Sigmoid colon (tissue), 7 donors: ENCODE results near the gene PPM1L. TPM values are rescaled to one million over a fixed set of nuclear protein-coding genes. Genes with fewer than 3 reads are reported as not detected.

Experiments used
- DNase-seq: peaks from one replicate; pipeline ENCODE4 v3.0.0-alpha.2; 2019
- H3K27ac ChIP-seq, 4 donors: fragments of 200-600 bp; sonication (generic); one replicate each; pipeline ENCODE4 v1.5.1; 2016 to 2019; ENCODE audit warnings: mild to moderate bottlenecking in 1 of 4
- H3K27me3 ChIP-seq, 3 donors: fragments of 200-600 bp; sonication (generic); one replicate each; pipeline ENCODE4 v1.5.1; 2019; ENCODE audit warnings: mild to moderate bottlenecking in 1 of 3
- H3K36me3 ChIP-seq, 4 donors: fragments of 200-600 bp; sonication (generic); one replicate each; pipeline ENCODE4 v1.5.1; 2016 to 2019
- H3K4me1 ChIP-seq, 4 donors: fragments of 200-600 bp; sonication (generic); one replicate each; pipeline ENCODE4 v1.5.1; 2017 to 2019
- H3K4me3 ChIP-seq, 4 donors: fragments of 200-600 bp; sonication (generic); one replicate each; pipeline ENCODE4 v1.5.1; 2017 to 2019; ENCODE audit warnings: mild to moderate bottlenecking in 2 of 4, moderate library complexity in 1 of 4
- H3K9me3 ChIP-seq, 4 donors: fragments of 200-600 bp in 3 of 4; sonication (generic) in 3 of 4; one replicate each; pipeline versions ENCODE4 v1.5.1 to v1.6.1; 2013 to 2019
- EP300 ChIP-seq, 4 donors: sonication (generic); formaldehyde crosslinking; IDR thresholded peaks; one replicate each; pipeline ENCODE4 v1.6.1; 2017; ENCODE audit warnings: antibody characterized with exemption in 4 of 4
- POLR2A ChIP-seq, 2 donors: fragments of 450-650 bp; IDR thresholded peaks; one replicate each; pipeline ENCODE4 v1.6.1; 2016; ENCODE audit warnings: antibody characterized with exemption in 2 of 2, mild to moderate bottlenecking in 2 of 2, moderate library complexity in 2 of 2
- POLR2AphosphoS5 ChIP-seq, 4 donors: sonication (generic); formaldehyde crosslinking; IDR thresholded peaks; one replicate each; pipeline ENCODE4 v1.6.1; 2017; ENCODE audit warnings: antibody characterized with exemption in 4 of 4
- WGBS, 2 donors: extraction: QIAGEN DNeasy Blood & Tissue Kit; methylation state at CpG; one replicate each; pipeline ENCODE4 v1.1.7; 2013; 5-methylcytosine and 5-hydroxymethylcytosine counted together
- intact Hi-C: fragments of 100-400 bp; cut with DNase I; formaldehyde crosslinking; loops from one replicate; pipeline ENCODE4 v1.15.1; 2023
- polyA plus RNA-seq, 3 donors: library from polyadenylated mRNA; stranded (reverse); fragments of 200-250 nt; gene quantifications; one replicate each; pipeline ENCODE4 v1.2.3, GENCODE V29; 2013
- total RNA-seq, 4 donors: library from RNA; depleted of rRNA; stranded (reverse); fragments of >200 nt; gene quantifications; one replicate each; pipeline ENCODE4 v1.1.0, GENCODE V29; 2016
- TF ChIP-seq, protein P1 (sequence below), 4 experiments: fragments of 450-650 bp in 3 of 4; fragments of 200-600 bp in 1 of 4; IDR thresholded peaks; one replicate each; pipeline ENCODE4 v1.5.1; 2016 to 2019; ENCODE audit warnings: antibody characterized with exemption in 4 of 4, mild to moderate bottlenecking in 3 of 4, moderate library complexity in 2 of 4
- donor health status: healthy with polysubstance abuse.
- donor health status: Bipolar disorder and iron deficiency.
- donor health status: healthy.

PPM1L gene
- total and polyA plus RNA-seq, 7 donors = 1.2 to 50.2 (median 33.2) TPM

DNA sequence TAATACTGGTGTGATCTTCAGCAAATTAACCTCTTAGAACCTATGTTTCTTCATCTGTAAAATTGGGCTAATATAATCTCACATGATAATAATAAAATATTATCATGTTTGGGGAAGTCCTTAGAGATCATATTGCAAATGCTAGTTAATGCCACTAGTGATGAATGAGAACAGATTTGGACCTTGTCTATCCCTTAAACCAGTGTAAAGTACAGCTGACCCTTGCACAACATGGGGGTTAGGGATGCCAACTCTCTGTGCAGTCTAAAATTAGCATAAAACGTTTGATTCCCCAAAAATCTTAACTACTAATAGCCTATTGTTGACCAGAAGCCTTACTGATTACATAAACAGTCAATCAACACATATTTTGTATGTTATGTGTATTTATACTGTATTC is 207.9 kb downstream of the PPM1L start:
- Histone ChIP-seq H3K36me3 (no peaks in the 10 kb centered on the region), H3K9me3 (no peaks in the 10 kb centered on the region), H3K4me3 (no peak overlapping the region), H3K4me1 (peaks cover 0 to 5% (median 2%) of the 10 kb centered on the region in 4 donors), H3K27ac (no peak overlapping the region), H3K27me3 (no peaks in the 10 kb centered on the region)
- TF ChIP-seq POLR2A (IDR thresholded peaks at IDR 0.05) (no peak), POLR2AphosphoS5 (IDR thresholded peaks at IDR 0.05) (no peak), EP300 (IDR thresholded peaks at IDR 0.05) (no peak)
- TF ChIP-seq, protein P1, sequence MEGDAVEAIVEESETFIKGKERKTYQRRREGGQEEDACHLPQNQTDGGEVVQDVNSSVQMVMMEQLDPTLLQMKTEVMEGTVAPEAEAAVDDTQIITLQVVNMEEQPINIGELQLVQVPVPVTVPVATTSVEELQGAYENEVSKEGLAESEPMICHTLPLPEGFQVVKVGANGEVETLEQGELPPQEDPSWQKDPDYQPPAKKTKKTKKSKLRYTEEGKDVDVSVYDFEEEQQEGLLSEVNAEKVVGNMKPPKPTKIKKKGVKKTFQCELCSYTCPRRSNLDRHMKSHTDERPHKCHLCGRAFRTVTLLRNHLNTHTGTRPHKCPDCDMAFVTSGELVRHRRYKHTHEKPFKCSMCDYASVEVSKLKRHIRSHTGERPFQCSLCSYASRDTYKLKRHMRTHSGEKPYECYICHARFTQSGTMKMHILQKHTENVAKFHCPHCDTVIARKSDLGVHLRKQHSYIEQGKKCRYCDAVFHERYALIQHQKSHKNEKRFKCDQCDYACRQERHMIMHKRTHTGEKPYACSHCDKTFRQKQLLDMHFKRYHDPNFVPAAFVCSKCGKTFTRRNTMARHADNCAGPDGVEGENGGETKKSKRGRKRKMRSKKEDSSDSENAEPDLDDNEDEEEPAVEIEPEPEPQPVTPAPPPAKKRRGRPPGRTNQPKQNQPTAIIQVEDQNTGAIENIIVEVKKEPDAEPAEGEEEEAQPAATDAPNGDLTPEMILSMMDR (IDR thresholded peaks at IDR 0.05) = no peak
- WGBS, 2 donors = 29 to 41% methylated on average over 1 of the region's 1 CpG
- intact Hi-C loops = no loop called here
- DNase-seq = no peak

DNA sequence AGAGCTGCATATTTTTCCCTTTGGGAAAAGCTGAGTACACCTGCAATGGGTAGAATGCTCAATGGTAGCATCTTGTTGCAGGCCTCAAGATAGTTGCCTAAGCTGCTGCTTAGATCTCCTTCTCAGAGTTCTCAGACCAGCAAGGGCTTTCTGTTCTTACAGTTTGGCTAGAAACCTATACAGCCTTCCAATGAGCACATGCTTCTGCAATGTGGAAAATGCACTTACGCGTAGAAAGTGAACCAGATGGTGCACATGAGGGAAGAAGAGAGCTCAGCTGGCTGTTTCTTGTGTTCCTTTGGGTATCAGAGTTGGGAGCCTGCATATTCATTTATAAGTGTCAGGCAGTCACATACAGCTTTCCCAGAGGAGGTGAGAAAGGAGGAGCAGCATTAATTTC is 212.7 kb downstream of the PPM1L start:
- no peak overlapping the region for H3K4me3 ChIP-seq
- no peak overlapping the region for H3K27ac ChIP-seq
- H3K27me3 ChIP-seq = no peaks in the 10 kb centered on the region
- H3K36me3 ChIP-seq = no peaks in the 10 kb centered on the region
- intact Hi-C loops = no loop called here
- DNase-seq = no peak
- no peaks in the 10 kb centered on the region for H3K9me3 ChIP-seq
- 36% methylated on average over 2 of the region's 2 CpGs for WGBS, 2 donors
- H3K4me1 ChIP-seq = peaks cover 0 to 7% (median 3%) of the 10 kb centered on the region in 4 donors
- TF ChIP-seq, protein P1 (IDR thresholded peaks at IDR 0.05) = no peak
- TF ChIP-seq POLR2AphosphoS5 (IDR thresholded peaks at IDR 0.05) (no peak), EP300 (IDR thresholded peaks at IDR 0.05) (no peak), POLR2A (IDR thresholded peaks at IDR 0.05) (no peak)

DNA sequence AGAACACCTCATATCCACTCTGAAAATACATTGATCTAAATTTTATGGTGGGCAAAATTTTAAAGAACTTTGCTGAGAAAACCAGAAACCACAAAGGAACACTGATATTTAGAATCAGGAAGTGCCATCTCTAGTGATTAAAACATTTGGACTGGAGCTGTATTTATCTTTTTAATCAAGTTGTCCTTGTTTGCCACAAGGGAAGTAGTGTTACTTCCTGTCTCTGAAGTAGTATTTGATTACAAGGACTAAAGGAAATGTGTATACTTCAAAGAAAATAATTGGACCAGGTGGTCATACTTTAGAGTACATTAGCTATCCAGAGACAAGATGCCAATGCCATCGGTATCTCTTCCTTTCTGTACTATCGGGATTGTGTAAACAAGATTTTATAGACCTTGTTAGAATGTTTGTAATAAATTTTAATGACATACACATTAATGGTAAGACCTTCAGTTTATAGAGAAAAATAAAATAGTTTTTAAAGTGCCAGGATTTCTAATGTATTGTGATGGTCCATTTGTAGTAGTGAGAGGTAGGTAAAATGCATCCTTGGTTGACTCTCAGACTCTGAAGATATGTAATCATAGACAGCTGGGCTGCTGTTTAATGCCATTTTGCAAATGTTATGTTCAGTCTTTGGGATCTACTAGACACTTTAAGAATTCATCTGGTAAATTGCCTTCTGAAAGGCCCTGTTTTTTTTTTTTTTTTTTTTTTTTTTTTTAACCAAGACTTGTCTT is 217.2 kb downstream of the PPM1L start:
- TF ChIP-seq, protein P1 (IDR thresholded peaks at IDR 0.05) = no peak
- no peak for TF ChIP-seq EP300 (IDR thresholded peaks at IDR 0.05)
- TF ChIP-seq POLR2A (IDR thresholded peaks at IDR 0.05) = no peak
- no peak for TF ChIP-seq POLR2AphosphoS5 (IDR thresholded peaks at IDR 0.05)
- intact Hi-C loops = no loop called here

DNA sequence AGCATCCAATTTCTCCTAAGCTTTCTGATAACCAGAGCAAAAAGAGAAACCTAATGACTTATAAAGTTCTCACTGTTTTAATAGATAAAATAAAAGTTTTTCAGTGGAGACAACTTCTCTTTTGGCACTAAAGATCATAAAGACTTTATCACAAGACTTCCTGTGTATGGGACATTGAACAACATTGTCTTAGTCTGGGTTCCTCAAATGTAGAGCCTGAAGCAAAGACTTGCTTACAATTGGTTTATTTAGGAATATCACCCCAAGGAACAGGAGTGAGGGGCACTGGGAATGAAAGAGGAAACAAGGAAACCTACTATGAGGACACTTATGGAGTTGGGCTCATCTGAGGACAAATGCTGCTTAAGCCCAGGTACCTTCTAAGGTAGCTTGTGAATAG is 221.7 kb downstream of the PPM1L start:
- Histone ChIP-seq H3K4me1 (no peaks in the 10 kb centered on the region), H3K27me3 (no peaks in the 10 kb centered on the region), H3K9me3 (no peaks in the 10 kb centered on the region), H3K4me3 (no peak overlapping the region), H3K27ac (no peak overlapping the region), H3K36me3 (no peaks in the 10 kb centered on the region)
- no peak for DNase-seq
- intact Hi-C loops = no loop called here
- TF ChIP-seq POLR2AphosphoS5 (IDR thresholded peaks at IDR 0.05) = no peak

More for the DNA sequence above, 217.2 kb downstream of the PPM1L start:
- H3K9me3 ChIP-seq = no peaks in the 10 kb centered on the region
- H3K27me3 ChIP-seq = no peaks in the 10 kb centered on the region
- no peak for DNase-seq
- H3K36me3 ChIP-seq = no peaks in the 10 kb centered on the region
- H3K27ac ChIP-seq = no peak overlapping the region
- peaks cover 0 to 7% (median 3%) of the 10 kb centered on the region in 4 donors for H3K4me1 ChIP-seq
- WGBS, 2 donors = 27 to 29% methylated on average over 2 of the region's 2 CpGs
- H3K4me3 ChIP-seq = no peak overlapping the region

DNA sequence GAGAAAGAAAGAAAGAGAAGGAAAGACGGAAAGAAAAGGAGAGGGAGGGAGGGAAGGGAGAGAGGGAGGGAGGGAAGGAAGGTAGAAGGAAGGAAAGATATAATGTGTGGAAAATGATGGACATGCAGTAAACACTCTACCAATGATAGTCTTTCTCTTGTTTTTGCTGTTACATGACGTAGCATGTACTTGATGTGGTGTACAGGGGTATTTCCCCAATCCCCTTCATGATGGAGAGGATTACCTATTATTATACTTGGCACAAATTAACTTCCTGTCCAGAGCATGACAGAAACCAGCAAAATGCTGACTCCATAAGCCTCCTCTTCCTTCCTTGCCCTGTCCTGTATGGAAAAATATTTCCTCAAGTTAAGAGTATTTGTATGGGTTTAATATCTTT is 224.7 kb downstream of the PPM1L start:
- intact Hi-C loops = no loop called here
- H3K27ac ChIP-seq = peak overlapping the region in 1 of 4 donors; percentile 14
- DNase-seq = no peak

More for the DNA sequence above, 224.7 kb downstream of the PPM1L start:
- no peaks in the 10 kb centered on the region for H3K36me3 ChIP-seq
- peaks cover 0 to 1% (median 0%) of the 10 kb centered on the region in 4 donors for H3K9me3 ChIP-seq
- TF ChIP-seq POLR2A (IDR thresholded peaks at IDR 0.05) (no peak), EP300 (IDR thresholded peaks at IDR 0.05) (no peak), POLR2AphosphoS5 (IDR thresholded peaks at IDR 0.05) (no peak)
- TF ChIP-seq, protein P1 (IDR thresholded peaks at IDR 0.05) = no peak
- H3K4me1 ChIP-seq = no peaks in the 10 kb centered on the region
- H3K27me3 ChIP-seq = no peaks in the 10 kb centered on the region
- H3K4me3 ChIP-seq = no peak overlapping the region
- 73 to 87% methylated on average over 2 of the region's 2 CpGs for WGBS, 2 donors
